MM.1S (cell line): ENCODE results near the gene PLA2G4A.

Source experiments
- DNase-seq: peaks from one replicate; pipeline ENCODE4 v3.0.0-alpha.2; 2015
- H2AFZ ChIP-seq: fragments of 300-600 bp; sonication (generic); 2 replicates; pipeline ENCODE4 v1.6.0; 2016; ENCODE audit warnings: antibody characterized with exemption, low read length
- H3F3A ChIP-seq: fragments of 300-600 bp; sonication (generic); 2 replicates; pipeline ENCODE4 v1.6.1; 2016; ENCODE audit warnings: mild to moderate bottlenecking, antibody characterized with exemption, low read length, moderate library complexity, mixed read lengths; ENCODE audit not compliant: insufficient read depth
- H3K27ac ChIP-seq: fragments of 300-600 bp; sonication (generic); 2 replicates; pipeline ENCODE4 v1.5.1; 2016; ENCODE audit warnings: mild to moderate bottlenecking, low read length
- H3K27me3 ChIP-seq: fragments of 300-600 bp; sonication (generic); replicated peaks from 2 replicates; pipeline ENCODE4 v1.6.0; 2016; ENCODE audit warnings: low read length; ENCODE audit not compliant: insufficient read depth
- H3K36me3 ChIP-seq: fragments of 300-600 bp; sonication (generic); replicated peaks from 2 replicates; pipeline ENCODE4 v1.6.1; 2016; ENCODE audit warnings: mild to moderate bottlenecking, low read length, mixed read lengths; ENCODE audit not compliant: insufficient read depth
- H3K4me1 ChIP-seq: fragments of 300-600 bp; sonication (generic); 2 replicates; pipeline ENCODE4 v1.6.1; 2016; ENCODE audit warnings: low read length, mixed read lengths
- H3K4me2 ChIP-seq: fragments of 300-600 bp; sonication (generic); 2 replicates; pipeline ENCODE4 v1.6.0; 2016; ENCODE audit warnings: low read depth, low read length
- H3K4me3 ChIP-seq: fragments of 300-600 bp; sonication (generic); 2 replicates; pipeline ENCODE4 v1.5.1; 2016; ENCODE audit warnings: low read length, mixed read lengths
- H3K79me2 ChIP-seq: fragments of 300-600 bp; sonication (generic); 2 replicates; pipeline ENCODE4 v1.6.1; 2016; ENCODE audit warnings: mixed run types, low read length, mixed read lengths
- H3K9ac ChIP-seq: fragments of 300-600 bp; sonication (generic); 2 replicates; pipeline ENCODE4 v1.6.1; 2016; ENCODE audit warnings: low read length, mixed read lengths
- H3K9me2 ChIP-seq: fragments of 300-600 bp; sonication (generic); replicated peaks from 2 replicates; pipeline ENCODE4 v1.6.1; 2016; ENCODE audit warnings: mild to moderate bottlenecking, low read length, mixed read lengths; ENCODE audit not compliant: insufficient read depth
- H3K9me3 ChIP-seq: fragments of 300-600 bp; sonication (generic); replicated peaks from 2 replicates; pipeline ENCODE4 v1.6.1; 2016; ENCODE audit warnings: mild to moderate bottlenecking, low read length, mixed read lengths; ENCODE audit not compliant: insufficient read depth
- H4K20me1 ChIP-seq: fragments of 300-600 bp; sonication (generic); 2 replicates; pipeline ENCODE4 v1.6.1; 2016; ENCODE audit warnings: mild to moderate bottlenecking, low read length, moderate library complexity, mixed read lengths; ENCODE audit not compliant: insufficient read depth
- EZH2 ChIP-seq: fragments of 300-600 bp; sonication (generic); optimal IDR thresholded peaks from 2 replicates; pipeline ENCODE3; 2017; ENCODE audit warnings: low read depth, mild to moderate bottlenecking, antibody characterized with exemption, low read length, mixed read lengths
- EZH2phosphoT487 ChIP-seq: fragments of 300-600 bp; sonication (generic); IDR thresholded peaks from 2 replicates; pipeline ENCODE4 v1.6.1; 2018; ENCODE audit warnings: antibody characterized with exemption, low read length
- TF ChIP-seq, protein P1 (sequence below): fragments of 300-600 bp; sonication (generic); IDR thresholded peaks from 2 replicates; pipeline ENCODE4 v1.5.1; 2016; ENCODE audit warnings: antibody characterized with exemption, low read length, mixed read lengths

Gene PLA2G4A

DNA sequence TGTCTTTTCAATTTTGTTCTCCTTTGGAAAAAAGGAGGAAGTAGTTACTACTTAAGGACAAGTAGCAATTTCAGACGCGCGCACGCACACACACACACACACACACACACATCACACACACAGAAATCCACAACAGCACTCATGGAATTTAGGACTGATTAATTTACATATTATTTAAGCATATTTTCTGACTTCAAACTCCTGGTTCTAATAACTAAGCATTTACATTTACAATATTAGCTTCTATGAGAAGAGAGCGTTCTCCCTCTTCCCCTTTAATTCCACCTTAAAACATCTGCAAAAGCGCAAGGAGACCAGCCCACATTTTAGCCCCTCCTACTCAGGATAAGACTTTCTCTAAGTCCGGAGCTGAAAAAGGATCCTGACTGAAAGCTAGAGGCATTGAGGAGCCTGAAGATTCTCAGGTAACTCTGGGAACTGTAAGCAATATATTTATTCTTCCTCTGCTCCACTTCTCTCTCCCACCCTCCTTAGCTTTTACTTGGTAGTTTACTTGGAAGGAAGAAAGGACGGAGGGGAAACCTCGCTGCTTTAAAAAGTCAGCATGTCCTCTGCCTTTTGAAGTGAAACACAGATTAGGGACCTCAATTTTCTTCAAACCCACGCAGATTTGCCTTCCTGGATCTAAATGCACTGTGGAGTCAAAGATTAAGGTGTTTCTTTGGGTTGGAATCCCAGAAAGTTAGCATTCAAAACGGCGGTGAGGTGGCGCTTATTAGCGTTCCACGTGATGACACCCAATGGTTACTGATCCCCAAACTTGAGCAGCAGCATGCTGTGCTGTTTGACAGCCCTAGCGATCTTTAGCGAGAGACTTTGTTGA lies at the start of gene PLA2G4A:
TSS of gene PLA2G4A (plus strand) at position 339 of the 844 bp plus-strand sequence. CDS start 25,406 bp downstream, outside the sequence.
- Histone ChIP-seq H3K4me3 (peak within 1 kb of the TSS; percentile 74), H3K9ac (peak within 1 kb of the TSS; percentile 80), H3K4me2 (peak within 1 kb of the TSS; percentile 59), H4K20me1 (no peaks in the 10 kb centered on the region), H3K27ac (peak within 1 kb of the TSS; percentile 80), H3K4me1 (peaks cover 11% of the 10 kb centered on the region; the same call in 1 of the 2 replicates), H3K27me3 (no peaks in the 10 kb centered on the region), H3K9me3 (no peaks in the 10 kb centered on the region), H3F3A (peaks cover 14% of the 10 kb centered on the region), H2AFZ (peak within 1 kb of the TSS; percentile 82), H3K36me3 (no peaks in the 10 kb centered on the region), H3K9me2 (no peaks in the 10 kb centered on the region), H3K79me2 (peaks cover 33% of the 10 kb centered on the region)
- peak; percentile 84 for DNase-seq
- no peak for TF ChIP-seq EZH2phosphoT487
- TF ChIP-seq, protein P1, sequence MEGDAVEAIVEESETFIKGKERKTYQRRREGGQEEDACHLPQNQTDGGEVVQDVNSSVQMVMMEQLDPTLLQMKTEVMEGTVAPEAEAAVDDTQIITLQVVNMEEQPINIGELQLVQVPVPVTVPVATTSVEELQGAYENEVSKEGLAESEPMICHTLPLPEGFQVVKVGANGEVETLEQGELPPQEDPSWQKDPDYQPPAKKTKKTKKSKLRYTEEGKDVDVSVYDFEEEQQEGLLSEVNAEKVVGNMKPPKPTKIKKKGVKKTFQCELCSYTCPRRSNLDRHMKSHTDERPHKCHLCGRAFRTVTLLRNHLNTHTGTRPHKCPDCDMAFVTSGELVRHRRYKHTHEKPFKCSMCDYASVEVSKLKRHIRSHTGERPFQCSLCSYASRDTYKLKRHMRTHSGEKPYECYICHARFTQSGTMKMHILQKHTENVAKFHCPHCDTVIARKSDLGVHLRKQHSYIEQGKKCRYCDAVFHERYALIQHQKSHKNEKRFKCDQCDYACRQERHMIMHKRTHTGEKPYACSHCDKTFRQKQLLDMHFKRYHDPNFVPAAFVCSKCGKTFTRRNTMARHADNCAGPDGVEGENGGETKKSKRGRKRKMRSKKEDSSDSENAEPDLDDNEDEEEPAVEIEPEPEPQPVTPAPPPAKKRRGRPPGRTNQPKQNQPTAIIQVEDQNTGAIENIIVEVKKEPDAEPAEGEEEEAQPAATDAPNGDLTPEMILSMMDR: no peak

DNA sequence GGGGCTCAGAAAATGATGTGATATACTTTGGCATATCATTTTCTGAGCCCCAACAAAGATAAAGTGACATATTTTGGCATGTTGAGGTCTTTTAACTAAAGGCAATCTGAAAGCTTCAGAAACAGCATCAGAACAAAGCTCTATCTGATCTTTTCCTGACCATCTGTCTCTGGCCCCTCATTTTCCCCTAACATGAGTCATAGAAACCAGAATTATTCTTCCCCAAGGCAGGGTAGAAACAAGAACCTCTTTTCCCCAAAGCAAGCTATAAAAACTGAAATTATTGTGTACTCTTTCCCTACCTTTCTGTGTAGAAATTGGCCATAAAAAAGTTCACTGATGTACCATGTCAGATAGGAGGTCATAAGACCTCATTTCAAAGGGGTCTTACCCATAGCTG lies 48.7 kb upstream of the PLA2G4A start:
- no peak for DNase-seq
- Histone ChIP-seq H3K9ac (no peak overlapping the region), H3K4me2 (peak overlapping the region; percentile 39), H3K79me2 (no peaks in the 10 kb centered on the region), H4K20me1 (no peaks in the 10 kb centered on the region), H3K27ac (peak overlapping the region; percentile 39; the same call in 1 of the 2 replicates), H3K9me2 (no peaks in the 10 kb centered on the region), H2AFZ (peak overlapping the region; percentile 10; the same call in 1 of the 2 replicates), H3K27me3 (no peaks in the 10 kb centered on the region), H3K4me3 (no peak overlapping the region), H3F3A (peaks cover 12% of the 10 kb centered on the region), H3K9me3 (no peaks in the 10 kb centered on the region), H3K36me3 (no peaks in the 10 kb centered on the region), H3K4me1 (peaks cover 28% of the 10 kb centered on the region)
- TF ChIP-seq EZH2phosphoT487 (no peak), EZH2 (no peak)
- TF ChIP-seq, protein P1: no peak

DNA sequence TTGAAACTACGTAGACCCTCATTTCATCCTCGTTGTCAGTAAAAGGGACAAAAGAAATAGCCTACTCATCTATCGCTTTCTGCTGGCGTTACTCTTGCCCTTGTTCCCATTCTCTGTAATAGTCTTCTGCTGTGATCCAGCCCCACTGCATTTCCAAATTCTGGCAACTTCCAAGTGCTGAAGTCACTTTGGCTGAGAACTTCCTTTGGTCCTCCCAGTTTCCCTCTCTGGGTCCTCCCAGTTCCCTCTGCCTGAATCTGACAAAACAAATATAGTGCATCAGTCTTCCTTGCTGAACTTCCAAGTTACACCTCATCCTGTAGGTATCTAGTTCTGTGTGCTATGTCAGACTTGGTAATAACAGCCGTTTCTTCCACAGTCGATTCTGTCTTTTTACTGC lies 47.0 kb upstream of the PLA2G4A start:
- Histone ChIP-seq H3K9me2 (no peaks in the 10 kb centered on the region), H2AFZ (no peak overlapping the region), H3K79me2 (no peaks in the 10 kb centered on the region), H3K27ac (no peak overlapping the region), H4K20me1 (no peaks in the 10 kb centered on the region), H3K36me3 (no peaks in the 10 kb centered on the region), H3F3A (peaks cover 12% of the 10 kb centered on the region), H3K4me1 (peaks cover 28% of the 10 kb centered on the region), H3K9ac (no peak overlapping the region), H3K27me3 (no peaks in the 10 kb centered on the region), H3K4me2 (no peak overlapping the region), H3K9me3 (no peaks in the 10 kb centered on the region), H3K4me3 (no peak overlapping the region)
- TF ChIP-seq EZH2: no peak
- DNase-seq: no peak

DNA sequence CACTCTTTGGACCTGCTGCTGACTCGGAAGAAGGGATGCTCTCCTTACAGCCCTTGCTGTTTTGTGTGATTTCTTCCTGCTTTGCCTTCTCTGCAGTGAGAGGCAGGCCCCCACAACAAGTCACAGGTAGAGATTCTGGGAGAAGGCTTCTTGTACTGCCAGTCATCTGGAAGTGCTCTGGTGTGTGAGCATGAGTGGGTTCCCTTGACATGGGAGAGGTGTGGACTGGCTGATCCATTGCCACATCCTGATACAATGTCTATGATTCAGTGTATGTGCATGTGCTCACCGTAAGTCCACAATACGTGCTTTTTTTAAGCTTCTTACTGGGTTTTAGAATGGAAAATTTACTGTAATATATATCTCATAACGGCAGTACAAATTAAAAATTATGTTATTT lies 46.0 kb upstream of the PLA2G4A start:
- TF ChIP-seq EZH2: no peak
- no peak for TF ChIP-seq EZH2phosphoT487
- TF ChIP-seq, protein P1: no peak
- Histone ChIP-seq H3F3A (peaks cover 12% of the 10 kb centered on the region), H3K4me1 (peaks cover 28% of the 10 kb centered on the region), H3K4me2 (no peak overlapping the region), H2AFZ (no peak overlapping the region), H3K9me2 (no peaks in the 10 kb centered on the region), H3K4me3 (no peak overlapping the region), H3K27ac (no peak overlapping the region), H3K36me3 (no peaks in the 10 kb centered on the region), H3K9me3 (no peaks in the 10 kb centered on the region), H3K9ac (no peak overlapping the region), H4K20me1 (no peaks in the 10 kb centered on the region), H3K79me2 (no peaks in the 10 kb centered on the region), H3K27me3 (no peaks in the 10 kb centered on the region)
- no peak for DNase-seq
